Stimulated activated CD8-positive, alpha-beta memory T cell treated with anti-CD3 and anti-CD28 coated beads, Interleukin-4, amount 100 ng/mL, for 4 hours (primary cell): ENCODE measurements around the gene CCDC85C.

Experiments used
- DNase-seq, 2 donors: peaks; one replicate each; pipeline ENCODE4 v3.0.0-alpha.2; 2020; ENCODE audit warnings: low read depth in 2 of 2, low spot score in 1 of 2

Gene CCDC85C

DNA sequence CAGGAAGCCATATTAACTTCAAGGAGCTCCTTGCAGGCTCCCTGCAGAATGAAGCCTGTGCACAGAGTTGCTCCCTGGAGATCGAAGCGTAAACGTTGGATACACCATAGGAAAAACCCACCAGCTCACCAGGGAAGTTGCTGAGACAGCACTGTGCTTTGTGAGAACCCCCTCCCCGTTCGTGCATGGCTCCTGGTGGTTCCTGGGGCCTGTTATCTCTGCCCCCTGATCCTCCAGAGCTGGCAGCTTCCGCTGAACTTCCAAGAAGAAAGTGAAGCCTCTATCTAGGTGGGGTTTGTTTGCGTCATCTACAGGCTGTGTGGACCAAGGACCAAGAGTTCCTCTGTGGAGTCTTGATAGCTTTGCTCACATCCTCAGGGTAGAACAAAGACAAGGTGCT lies 2.4 kb upstream of the CCDC85C start:
- DNase-seq, result no peak

DNA sequence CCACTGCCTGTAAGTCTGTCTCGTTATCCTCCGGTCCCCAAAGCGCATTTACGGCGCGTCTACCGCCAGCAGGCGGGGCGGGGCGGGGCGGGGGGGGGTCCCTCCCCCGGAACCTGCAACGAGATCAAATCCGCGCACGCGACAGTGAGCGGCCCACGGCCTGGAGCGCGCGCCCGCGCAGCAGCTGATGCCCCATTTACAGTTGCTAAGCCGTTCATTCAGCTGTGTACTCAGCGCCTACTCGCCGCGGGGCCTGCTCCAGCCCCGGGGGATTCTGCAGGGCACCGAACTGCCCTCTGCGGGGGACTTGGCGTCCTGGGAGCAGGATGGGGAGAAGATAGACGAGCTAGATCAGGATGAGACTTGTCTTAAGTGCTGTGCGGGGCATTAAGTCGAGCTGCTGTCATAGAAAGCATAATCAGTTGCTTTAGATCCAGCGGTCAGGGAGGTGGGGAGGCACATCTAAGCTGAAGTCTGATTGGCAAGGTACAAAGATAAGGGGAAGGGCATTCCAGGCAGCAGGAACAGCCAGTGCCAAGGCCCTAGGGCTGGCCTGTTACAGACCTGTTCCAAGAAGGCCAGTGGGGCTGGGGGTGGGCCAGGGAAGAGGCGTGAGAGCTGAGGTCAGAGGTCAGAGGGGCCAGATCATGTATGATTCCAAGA lies 1.4 kb upstream of the CCDC85C start:
- peak; percentile 64 to 69 for DNase-seq

DNA sequence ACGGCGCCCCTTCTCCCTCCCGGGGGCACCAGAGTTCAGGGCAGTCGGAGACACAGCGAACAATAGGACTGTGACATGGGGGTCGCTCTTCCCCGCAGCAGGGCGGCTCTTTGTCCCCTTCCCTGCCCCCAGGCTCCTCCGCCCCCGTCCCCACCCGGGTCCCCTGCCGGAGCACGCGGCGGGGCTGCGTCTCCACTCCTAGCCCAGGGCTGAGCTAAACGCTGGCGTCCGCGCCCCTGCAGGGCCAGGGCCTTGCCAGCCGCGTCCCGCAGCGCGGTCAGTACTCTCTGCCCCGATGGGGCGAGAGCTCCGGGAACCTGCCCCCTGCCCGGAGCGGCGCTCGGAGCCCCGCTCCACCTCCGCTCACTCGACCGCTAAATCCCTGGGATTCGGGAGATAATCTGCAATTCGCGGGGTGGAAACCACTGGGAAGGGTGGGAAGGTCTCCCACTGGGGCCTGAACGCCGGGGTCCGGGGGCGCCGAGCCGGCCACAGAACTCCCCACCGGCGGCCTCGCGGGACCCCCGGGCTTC lies 825 bp upstream of the CCDC85C start:
- no peak for DNase-seq

DNA sequence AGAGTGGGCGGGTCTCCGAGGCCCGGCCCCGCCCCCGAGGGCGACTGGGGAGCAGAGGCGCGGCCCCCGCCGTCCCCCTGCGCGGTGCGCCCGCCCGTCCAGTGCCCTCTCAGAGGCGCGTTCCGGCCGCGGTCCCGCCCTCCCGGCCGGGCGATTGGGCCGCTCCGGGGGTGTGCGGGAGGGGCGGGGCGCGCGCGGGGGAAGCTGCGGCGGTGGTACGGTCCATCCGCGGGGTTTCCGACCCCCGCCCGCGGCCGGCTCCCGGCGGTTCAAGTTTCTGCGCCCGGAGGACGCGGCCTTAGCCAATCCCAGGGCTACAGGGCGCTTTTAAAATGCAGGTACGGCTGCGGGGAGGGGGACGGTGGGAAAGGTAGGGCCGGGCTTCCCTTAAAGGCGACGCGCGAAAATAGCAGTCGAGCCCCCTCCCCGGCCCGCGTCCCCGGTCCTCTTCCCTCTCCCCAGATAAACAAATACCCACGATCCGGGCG lies 315 bp upstream of the CCDC85C start:
- DNase-seq, result peak; percentile 77 to 91

DNA sequence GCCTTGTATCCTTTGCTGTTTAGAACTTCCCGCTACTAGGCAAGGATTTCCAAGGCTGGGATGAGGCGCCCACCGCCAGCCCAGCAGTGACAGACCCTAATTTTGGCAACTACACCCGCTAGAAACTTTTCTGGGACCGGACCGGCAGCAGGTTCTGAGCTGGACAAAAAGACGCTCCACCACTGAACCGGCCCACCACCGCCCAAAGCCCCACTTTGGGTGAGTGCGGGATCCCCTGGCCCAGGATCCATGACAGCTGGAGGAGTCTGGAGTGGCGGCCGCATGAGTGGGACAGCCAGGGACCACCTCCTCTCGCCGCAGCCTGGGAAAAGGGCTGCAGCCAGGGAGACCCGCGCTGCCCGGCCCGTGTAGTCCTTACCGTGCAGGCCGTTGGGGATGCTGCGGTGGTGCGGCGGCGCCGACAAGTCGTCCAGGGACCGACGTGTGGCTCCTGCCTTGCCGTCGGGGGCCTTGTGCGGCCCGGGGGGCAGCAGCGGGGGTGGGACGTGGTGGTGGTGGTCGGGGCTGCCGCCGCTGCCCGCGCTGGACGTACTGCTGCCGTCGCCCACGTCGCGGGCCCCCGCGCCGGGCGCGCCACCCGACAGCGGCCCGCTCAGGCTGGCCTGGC lies 1.1 kb downstream of the CCDC85C start:
- DNase-seq, result no peak

DNA sequence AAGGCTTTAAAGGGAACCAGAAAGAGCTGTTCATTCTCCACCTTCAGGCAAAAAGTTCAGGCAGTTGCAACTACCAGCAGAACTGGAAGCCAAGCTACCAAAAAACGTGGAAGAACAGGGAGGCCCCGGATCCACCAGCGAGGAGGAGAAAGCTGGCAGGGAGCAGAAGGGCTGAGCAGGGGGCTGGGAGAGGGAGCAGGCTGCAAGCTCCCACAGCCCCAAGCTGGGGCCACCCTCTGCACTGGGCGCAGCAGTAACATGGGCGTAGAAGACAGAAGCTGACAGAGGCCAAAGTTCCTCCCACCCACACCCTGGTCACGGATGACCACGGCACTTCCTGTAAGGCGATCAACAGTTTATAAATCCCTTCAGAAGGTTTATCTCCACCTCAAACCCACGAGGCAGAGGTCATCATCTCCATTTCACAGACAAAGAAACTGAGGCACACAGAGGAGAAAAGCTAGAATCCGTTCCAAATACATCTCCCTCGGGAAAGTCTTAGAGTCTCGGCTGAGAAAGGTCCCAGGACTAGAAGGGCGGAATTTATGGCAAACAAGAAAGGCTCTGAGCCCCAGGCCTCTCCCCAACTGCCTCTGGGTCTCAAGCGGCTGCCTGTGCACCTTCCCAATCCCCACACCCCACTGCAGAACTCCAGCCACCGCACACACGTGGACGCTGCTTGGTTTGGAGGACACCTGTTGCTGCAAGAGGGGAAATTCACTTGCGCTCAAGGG lies 1.8 kb downstream of the CCDC85C start:
- no peak for DNase-seq

DNA sequence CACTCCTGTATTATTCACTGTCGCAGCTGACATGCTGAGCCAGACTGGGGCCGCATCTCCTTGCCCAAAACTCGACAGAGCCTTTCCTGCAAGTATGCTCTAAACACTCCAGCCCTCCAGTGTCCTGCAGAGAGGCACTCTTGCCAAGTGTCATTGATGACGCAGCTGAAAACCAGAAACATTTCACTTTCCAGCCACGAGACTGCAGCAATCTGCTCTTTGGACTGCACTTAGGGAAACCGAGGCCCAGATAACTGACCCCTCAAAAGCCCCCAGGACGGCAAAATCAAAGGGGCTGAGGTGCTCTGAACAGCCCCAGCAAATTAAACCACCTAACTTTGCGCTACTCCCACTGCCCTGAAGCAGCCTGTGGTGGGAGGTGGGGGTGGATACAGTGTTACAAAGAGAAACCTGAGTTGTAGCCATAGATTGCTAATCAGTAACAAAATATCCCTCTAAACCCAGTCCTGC lies 2.6 kb downstream of the CCDC85C start:
- no peak for DNase-seq

DNA sequence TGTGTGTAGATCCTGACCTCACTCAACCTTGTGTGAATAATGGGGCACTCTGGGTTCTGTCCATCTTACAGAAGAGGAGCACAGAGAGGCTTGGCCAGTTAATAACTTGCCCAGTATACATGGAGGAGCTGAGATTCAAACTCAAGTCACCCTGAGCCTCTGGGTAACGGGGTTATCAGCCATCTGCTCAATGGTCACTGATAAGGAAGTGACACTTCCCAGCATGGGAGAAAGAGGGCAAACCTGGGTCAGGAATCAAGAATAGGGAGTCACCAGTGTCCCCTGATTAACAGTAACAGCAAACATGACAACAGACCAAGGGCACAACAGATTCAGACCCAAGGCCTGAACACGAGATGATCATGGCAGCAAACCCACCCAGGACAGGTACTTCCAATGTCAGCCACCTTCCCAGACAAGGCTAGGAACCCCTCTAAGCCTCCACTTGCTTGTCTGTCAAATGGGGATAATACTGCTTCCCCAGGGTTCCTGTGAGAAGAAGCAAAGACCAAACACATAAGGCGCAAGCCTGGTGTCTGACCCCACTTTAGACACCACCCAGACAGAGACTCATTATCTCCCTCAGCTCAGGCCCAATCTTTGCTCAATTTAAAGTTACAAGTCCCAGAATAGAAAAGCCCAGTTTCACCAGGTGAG lies 3.6 kb downstream of the CCDC85C start:
- DNase-seq, result no peak

DNA sequence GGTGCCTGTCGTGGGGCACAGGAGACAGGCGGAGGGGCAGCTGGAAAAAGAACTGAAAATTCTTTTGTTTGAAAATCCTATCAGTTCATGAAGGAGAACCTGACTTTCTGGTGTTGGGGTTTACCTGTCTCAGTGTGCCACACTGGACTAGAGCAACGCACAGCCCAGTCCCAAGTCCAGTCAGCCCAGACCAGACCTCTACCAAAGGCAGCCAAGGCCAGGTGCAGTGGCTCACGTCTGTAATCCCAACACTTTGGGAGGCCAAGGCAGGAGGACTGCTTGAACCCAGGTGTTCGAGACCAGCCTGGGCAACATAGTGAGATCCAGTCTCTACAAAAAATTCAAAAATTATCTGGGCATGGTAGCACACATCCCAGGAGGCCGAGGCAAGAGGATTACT lies 4.6 kb downstream of the CCDC85C start:
- DNase-seq, result no peak

DNA sequence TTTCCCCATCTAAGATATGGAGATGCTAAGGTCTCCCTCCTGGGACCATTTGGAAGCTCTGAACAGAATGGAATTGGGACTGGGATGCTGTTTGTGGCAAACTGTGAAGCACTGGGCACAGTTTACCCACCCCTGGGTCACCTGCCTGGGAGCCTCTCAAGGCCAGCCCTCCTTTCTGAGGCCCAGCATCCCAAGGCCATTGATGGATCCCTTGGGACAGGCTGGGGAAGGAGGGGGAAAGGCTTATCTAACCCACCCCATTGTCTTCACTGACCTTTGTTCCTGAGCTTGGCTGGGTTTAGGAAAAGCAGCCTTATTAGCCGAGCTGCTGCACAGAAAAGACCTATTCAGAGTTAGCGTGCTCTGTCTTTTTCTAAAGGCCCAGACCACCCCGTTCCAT lies 5.2 kb downstream of the CCDC85C start:
- DNase-seq, result no peak

DNA sequence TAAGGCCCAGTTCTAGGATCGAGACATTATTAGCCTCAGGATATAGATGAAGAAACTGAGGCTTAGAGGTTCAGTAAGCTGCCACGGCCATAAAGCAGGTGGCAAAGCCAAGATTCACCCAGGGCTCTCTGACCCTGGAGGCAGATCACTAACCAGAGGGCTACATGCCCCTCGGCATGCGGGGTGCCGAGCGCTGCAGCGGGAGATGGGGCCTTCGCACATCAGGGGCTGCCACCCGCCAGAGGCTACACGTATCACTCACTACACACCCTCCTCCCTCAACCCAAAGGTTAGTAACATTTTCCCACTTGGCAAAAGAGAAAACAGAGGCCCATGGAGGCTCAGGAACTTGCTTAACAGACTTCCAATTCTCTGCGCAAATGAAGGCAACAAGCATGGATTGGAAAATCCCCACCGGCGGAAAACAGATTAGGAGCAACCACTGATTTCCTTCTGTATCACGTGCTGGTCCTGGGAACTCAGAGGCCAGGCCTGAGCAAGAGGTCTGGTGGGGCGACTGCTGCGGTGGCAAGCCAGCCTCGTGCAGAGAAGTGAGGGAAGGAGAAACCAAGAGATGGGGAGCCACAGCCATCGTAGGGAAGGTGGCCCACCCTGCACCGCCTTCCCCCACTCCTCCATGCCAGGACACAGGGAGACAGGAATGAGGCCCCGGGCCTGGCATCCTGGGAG lies 6.0 kb downstream of the CCDC85C start:
- no peak for DNase-seq

DNA sequence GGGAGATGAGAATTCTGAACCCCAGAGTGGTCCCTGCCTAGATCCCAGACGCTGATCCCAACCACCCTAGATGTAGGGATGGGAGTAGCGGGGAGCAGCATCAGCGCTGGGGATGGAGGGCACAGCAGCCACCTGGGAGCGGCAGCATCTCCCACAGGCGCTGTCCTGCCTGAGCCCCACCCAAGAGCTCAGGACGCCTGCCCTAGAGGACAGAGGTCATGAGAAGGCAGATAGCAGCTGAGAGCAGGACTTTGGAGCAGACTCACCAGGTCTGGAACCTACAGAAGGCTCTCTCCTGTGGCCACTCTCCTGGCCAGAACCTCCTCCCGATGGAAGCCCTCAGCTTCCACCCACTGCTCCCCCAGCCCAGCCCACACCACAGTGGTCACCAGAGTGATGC lies 7.2 kb downstream of the CCDC85C start:
- no peak for DNase-seq

DNA sequence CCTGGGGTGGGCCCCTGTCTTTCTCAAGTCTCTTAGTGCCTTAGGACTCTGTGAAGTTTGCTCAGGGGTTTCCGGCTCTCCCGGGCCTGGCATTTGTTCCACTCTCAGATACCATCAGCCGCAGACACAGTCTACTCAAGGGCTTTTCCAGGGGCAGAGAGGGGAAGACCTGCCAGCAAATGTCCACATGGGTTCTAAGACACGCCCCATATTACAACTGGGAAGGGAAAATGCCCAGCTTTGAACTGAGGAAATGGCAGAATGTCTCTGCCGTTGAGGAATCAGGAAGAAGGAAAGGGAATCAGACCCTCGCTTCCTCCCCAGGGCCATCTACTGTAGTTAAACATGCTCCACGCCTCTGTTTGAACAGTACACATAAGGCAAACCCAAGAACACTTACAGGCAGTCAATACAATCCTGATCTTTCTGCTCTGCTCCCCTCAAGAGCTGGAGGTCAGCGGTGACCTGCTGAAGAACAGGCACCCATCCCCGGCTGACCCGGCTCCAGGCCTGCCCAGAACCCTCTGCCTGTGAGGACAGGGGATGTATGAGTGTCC lies 7.9 kb downstream of the CCDC85C start:
- DNase-seq, result no peak

DNA sequence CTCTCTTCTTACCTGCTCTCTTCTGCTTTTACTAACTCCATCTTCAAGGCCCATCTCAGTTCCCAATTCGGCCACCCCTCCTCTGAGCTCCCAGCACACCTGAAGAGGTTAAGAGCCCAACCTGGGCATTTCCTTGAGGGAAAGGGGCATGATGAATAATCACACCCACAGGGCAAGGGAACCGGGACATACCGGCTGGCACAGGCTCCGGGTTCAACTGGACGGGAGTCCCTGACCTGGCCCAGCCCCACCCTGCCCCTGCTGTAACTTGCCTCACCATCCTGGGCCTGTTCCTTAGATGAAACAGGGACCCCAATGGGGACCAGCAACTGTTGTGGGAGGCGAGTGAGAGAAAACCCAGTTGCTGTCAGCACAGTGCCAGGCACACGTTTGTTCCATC lies 8.5 kb downstream of the CCDC85C start:
- DNase-seq, result no peak

DNA sequence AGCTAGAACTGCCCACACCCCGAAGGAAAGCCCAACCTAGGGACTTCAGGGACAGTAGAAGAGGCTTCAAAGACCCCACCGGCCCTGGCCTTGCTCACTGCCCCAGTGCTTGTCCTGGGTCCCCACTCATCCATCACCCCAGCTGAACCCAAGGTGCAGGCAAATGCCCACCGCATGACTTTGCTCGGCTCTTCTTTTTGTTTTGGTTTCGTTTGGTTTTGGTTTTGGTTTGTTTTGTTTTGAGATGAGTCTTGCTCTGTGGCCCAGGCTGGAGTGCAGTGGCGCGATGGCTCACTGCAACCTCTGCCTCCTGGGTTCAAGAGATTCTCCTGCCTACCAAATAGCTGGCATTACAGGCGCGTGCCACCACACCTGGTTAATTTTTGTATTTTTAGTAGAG lies 9.0 kb downstream of the CCDC85C start:
- DNase-seq, result no peak

DNA sequence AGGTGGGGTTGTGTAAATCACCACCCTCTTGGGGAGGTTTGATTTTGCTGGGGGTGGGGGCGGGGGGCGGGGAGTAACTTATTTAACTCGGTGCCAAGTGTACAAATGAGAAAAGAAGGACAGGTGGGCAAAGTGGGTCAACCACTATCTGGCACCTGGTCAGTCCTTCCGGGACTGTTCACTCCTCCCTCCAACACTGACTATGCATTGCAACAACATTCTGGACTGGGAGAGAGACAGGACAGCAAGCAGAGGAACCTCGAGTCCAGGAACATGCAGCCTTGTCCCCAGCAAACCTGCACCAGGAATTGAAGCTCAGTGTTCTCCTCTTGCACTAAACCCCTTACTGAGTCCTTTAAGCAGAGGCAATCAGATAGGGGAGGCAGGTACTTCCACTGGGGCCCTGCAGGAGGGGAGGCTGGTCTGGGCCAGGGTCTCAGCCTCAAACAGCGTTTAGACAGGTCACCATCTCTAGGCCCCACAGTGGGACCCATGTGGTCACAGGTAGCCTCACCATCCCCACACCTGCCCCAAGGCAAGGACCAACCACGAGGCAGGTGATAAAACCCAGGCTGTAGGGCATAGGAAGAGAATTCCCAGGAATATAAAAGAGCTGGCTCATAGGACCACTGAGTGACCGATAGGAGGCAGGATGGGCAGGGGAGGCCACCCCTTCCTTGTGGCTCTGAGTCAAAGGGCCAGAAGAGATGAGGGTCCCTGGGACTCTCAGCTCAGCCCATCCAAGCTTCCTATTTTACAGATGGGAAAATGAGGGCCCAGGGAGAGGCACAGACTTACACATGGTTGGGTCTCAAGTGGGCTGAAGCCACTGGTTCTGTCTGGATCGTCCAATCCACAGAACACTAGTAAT lies 9.8 kb downstream of the CCDC85C start:
- no peak for DNase-seq

DNA sequence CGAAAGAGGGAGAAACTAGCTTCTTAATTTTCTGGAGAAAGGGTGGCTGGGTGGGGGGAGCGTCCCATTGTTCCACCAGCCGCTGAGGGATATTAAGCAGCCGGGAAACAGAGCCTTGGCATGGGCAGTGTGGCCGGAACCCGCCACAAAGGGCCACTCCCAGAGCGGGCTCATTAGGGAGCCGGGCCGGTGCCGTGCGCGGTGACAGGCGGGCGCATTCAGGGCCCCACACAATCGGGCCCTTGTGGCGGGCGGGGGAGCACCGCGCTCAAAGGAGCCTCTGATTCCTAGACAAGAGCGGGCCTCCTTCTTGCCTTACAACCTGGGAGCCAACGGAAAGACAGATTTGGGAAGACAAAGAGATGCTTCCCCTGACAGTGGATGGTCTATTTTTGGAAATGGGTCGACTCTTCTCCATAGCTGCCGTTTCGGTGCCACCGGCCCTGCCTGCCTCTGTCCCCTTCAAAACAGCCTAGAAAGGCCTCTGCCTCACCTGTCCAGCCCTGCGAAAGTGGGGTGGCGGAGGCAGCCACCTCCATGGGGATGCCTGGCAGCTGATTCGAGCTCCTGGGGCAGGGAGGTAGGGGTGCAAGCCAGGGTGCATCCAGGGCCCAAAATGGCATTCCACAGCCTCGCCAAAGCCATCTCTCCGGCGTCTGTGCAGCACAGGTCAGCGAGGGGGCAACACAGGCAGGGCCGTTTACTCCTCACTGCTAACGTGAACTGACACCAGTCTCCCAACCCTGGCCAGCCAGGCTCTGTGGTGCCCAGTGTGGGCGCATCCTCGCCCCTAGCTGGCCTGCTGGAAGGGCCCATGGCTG lies 10.9 kb downstream of the CCDC85C start:
- DNase-seq, result no peak

DNA sequence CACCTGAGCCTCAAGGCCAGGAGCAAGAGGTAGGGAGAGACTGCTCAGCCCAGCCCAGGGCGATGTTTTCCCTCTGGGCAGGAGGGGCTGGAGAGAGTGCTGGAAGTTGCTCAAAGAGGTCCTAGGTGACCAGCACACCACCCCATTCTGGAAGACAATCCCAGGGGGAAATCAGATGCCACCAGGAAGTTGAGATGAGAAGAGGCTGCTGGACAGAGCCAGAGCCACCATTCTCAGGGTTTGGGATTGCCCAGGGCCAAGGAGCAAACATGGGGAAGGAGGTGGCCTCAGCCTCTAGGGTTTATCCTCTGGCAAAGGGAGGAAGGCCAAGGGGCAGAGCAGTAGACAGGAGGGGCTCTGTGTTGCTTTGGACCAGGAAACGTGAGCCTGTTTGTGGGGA lies 11.6 kb downstream of the CCDC85C start:
- DNase-seq, result no peak
